CD14-positive monocyte (primary cell): ENCODE measurements around the gene SLC38A3. TPM values are rescaled to one million over a fixed set of nuclear protein-coding genes. Genes with fewer than 3 reads are reported as not detected.
"Not testable (repeated sequence)": the region's sequence is repeated elsewhere in the genome, so short reads cannot be mapped to it uniquely, and the experiment has no call there.

Experiments
- DNase-seq, 3 donors: peaks; one replicate each; pipeline ENCODE4 v3.0.0-alpha.2; 2011 to 2022
- H2AFZ ChIP-seq: 2 replicates; pipeline ENCODE4 v1.6.0; 2012; ENCODE audit warnings: mild to moderate bottlenecking, low read depth, low read length, inconsistent platforms; ENCODE audit not compliant: insufficient read depth, poor library complexity, severe bottlenecking
- H3K27ac ChIP-seq, 2 donors: 1 replicate in 1 of 2; 2 replicates in 1 of 2; pipeline ENCODE4 v1.5.1; 2012 to 2013; ENCODE audit warnings: low read length in 2 of 2, control low read depth in 1 of 2, inconsistent platforms in 1 of 2, low read depth in 1 of 2, mild to moderate bottlenecking in 1 of 2
- H3K27me3 ChIP-seq, 2 donors: one replicate each; pipeline versions ENCODE4 v1.6.0 to v1.6.1; 2011 to 2013; ENCODE audit warnings: low read length in 2 of 2; ENCODE audit not compliant: control insufficient read depth in 2 of 2, insufficient read depth in 2 of 2
- H3K36me3 ChIP-seq, 2 donors: replicated peaks in 1 of 2; 1 replicate in 1 of 2; 2 replicates in 1 of 2; pipeline versions ENCODE4 v1.5.1 to v1.6.1; 2012 to 2013; ENCODE audit warnings: low read length in 2 of 2, control low read depth in 1 of 2, inconsistent platforms in 1 of 2, mild to moderate bottlenecking in 1 of 2; ENCODE audit not compliant: insufficient read depth in 2 of 2, control insufficient read depth in 1 of 2
- H3K4me1 ChIP-seq, 2 donors: 1 replicate in 1 of 2; 2 replicates in 1 of 2; pipeline versions ENCODE4 v1.5.1 to v1.6.1; 2012 to 2013; ENCODE audit warnings: low read length in 2 of 2, control low read depth in 1 of 2, inconsistent platforms in 1 of 2, mild to moderate bottlenecking in 1 of 2, moderate library complexity in 1 of 2; ENCODE audit not compliant: insufficient read depth in 2 of 2, control insufficient read depth in 1 of 2
- H3K4me2 ChIP-seq: replicated peaks from 2 replicates; pipeline ENCODE3; 2012; ENCODE audit warnings: low read length, moderate library complexity, mild to moderate bottlenecking; ENCODE audit not compliant: poor library complexity, severe bottlenecking; ENCODE audit errors: extremely low read depth
- H3K4me3 ChIP-seq, 3 experiments: fragments of 200-600 bp in 1 of 3; sonication (generic) in 1 of 3; replicated peaks in 1 of 3; 1 replicate in 2 of 3; 2 replicates in 1 of 3; pipeline ENCODE4 v1.5.1; 2011 to 2013; ENCODE audit warnings: low read length in 3 of 3, mild to moderate bottlenecking in 3 of 3, control low read depth in 2 of 3, low read depth in 2 of 3, inconsistent platforms in 1 of 3, moderate library complexity in 1 of 3
- H3K79me2 ChIP-seq: 2 replicates; pipeline ENCODE4 v1.6.0; 2012; ENCODE audit warnings: mild to moderate bottlenecking, control low read depth, inconsistent platforms, low read length, moderate library complexity; ENCODE audit not compliant: insufficient read depth
- H3K9ac ChIP-seq: 2 replicates; pipeline ENCODE4 v1.6.0; 2017; ENCODE audit warnings: low read length, mild to moderate bottlenecking; ENCODE audit not compliant: insufficient read depth, poor library complexity, severe bottlenecking
- H3K9me3 ChIP-seq, 2 donors: replicated peaks in 1 of 2; 1 replicate in 1 of 2; 2 replicates in 1 of 2; pipeline versions ENCODE4 v1.5.1 to v1.6.1; 2012 to 2013; ENCODE audit warnings: low read length in 2 of 2, control low read depth in 1 of 2; ENCODE audit not compliant: control insufficient read depth in 1 of 2, insufficient read depth in 1 of 2
- H4K20me1 ChIP-seq: 2 replicates; pipeline ENCODE4 v1.6.0; 2012; ENCODE audit warnings: mild to moderate bottlenecking, low read length, control low read depth, moderate library complexity; ENCODE audit not compliant: insufficient read depth
- H3K27ac Mint-ChIP-seq, 7 donors: one replicate each; pipeline ENCODE4 v1.8.0; 2020; ENCODE audit warnings: mild to moderate bottlenecking in 7 of 7, mixed read lengths in 7 of 7, moderate library complexity in 6 of 7, inconsistent platforms in 2 of 7
- H3K27me3 Mint-ChIP-seq, 3 donors: one replicate each; pipeline ENCODE4 v1.8.0; 2021 to 2022; ENCODE audit warnings: low read depth in 3 of 3, mild to moderate bottlenecking in 3 of 3, mixed read lengths in 3 of 3, moderate library complexity in 3 of 3, inconsistent platforms in 1 of 3
- H3K36me3 Mint-ChIP-seq, 2 donors: one replicate each; pipeline ENCODE4 v1.8.0; 2020; ENCODE audit warnings: mixed read lengths in 2 of 2, inconsistent platforms in 1 of 2, mild to moderate bottlenecking in 1 of 2
- H3K4me1 Mint-ChIP-seq: one replicate; pipeline ENCODE4 v1.8.0; 2020; ENCODE audit warnings: mild to moderate bottlenecking, mixed read lengths
- H3K4me3 Mint-ChIP-seq, 2 donors: one replicate each; pipeline ENCODE4 v1.8.0; 2020; ENCODE audit warnings: mild to moderate bottlenecking in 2 of 2, mixed read lengths in 2 of 2, moderate library complexity in 1 of 2
- H3K9me3 Mint-ChIP-seq, 7 donors: one replicate each; pipeline ENCODE4 v1.8.0; 2020 to 2022; ENCODE audit warnings: mixed read lengths in 7 of 7, mild to moderate bottlenecking in 6 of 7, moderate library complexity in 6 of 7, inconsistent platforms in 2 of 7
- CTCF ChIP-seq: fragments of 200-600 bp; IDR thresholded peaks from one replicate; pipeline ENCODE4 v1.8.0; 2022; ENCODE audit warnings: antibody characterized with exemption, mild to moderate bottlenecking
- WGBS: methylation state at CpG from one replicate; pipeline ENCODE4 v1.1.5; 2013; ENCODE audit warnings: missing lambda C conversion rate; ENCODE audit not compliant: insufficient coverage; 5-methylcytosine and 5-hydroxymethylcytosine counted together
- intact Hi-C, 2 donors: fragments of 100-400 bp; cut with micrococcal nuclease; formaldehyde crosslinking; loops; one replicate each; pipeline versions ENCODE4 v1.15.0 to v1.15.1; 2023
- polyA plus RNA-seq, 3 donors: library from polyadenylated mRNA; depleted of rRNA in 1 of 3; unstranded in 2 of 3; stranded (reverse) in 1 of 3; fragments of 300-500 nt in 2 of 3; fragments of >200 nt in 1 of 3; fragmentation: Illumina TruSeq in 2 of 3; gene quantifications; 1 replicate in 2 of 3; 2 replicates in 1 of 3; pipeline ENCODE4 v1.2.3, GENCODE V29; 2012 to 2021

SLC38A3 gene
- polyA plus RNA-seq, 3 donors: not detected

- Histone ChIP-seq H3K27ac (peak overlapping the region in 1 of 2 donors; percentile 33), H3K4me2 (no peak overlapping the region), H3K9me3 (peaks cover 0 to 10% of the 10 kb centered on the region in 2 donors), H2AFZ (no peak overlapping the region), H3K79me2 (peaks cover 15% of the 10 kb centered on the region), H3K27me3 (peaks cover 0 to 2% of the 10 kb centered on the region in 2 donors), H3K9ac (peak overlapping the region; percentile 64), H4K20me1 (peaks cover 66% of the 10 kb centered on the region), H3K36me3 (peaks cover 32 to 37% of the 10 kb centered on the region in 2 donors), H3K4me1 (peaks cover 15 to 32% of the 10 kb centered on the region in 2 donors), H3K4me3 (no peak overlapping the region)
- H3K27ac Mint-ChIP-seq: peak overlapping the region in 1 of 7 donors; percentile 84
- intact Hi-C loops: no loop called here
- H3K36me3 Mint-ChIP-seq: peaks cover 34 to 37% of the 10 kb centered on the region in 2 donors
- TF ChIP-seq CTCF: no peak
- WGBS: 100% methylated on average over 4 of the region's 5 CpGs
- H3K9me3 Mint-ChIP-seq: peaks cover 0 to 10% (median 4%) of the 10 kb centered on the region in 7 donors
- peaks cover 12% of the 10 kb centered on the region for H3K4me1 Mint-ChIP-seq
- no peak for DNase-seq
- H3K4me3 Mint-ChIP-seq: no peak overlapping the region
- peaks cover 7 to 13% (median 12%) of the 10 kb centered on the region in 3 donors for H3K27me3 Mint-ChIP-seq
Observed at GRCh38 chr3:50260942-50261441, 55.9 kb downstream of the SLC38A3 start.

GRCh38 chr3:50261505-50261904 lies 56.4 kb downstream of the SLC38A3 start:
- Histone ChIP-seq H3K79me2 (peaks cover 10% of the 10 kb centered on the region), H3K4me1 (peaks cover 15 to 32% of the 10 kb centered on the region in 2 donors), H4K20me1 (peaks cover 60% of the 10 kb centered on the region), H3K27me3 (peaks cover 0 to 8% of the 10 kb centered on the region in 2 donors), H3K9me3 (peaks cover 0 to 10% of the 10 kb centered on the region in 2 donors), H2AFZ (no peak overlapping the region), H3K4me2 (no peak overlapping the region), H3K36me3 (peaks cover 27 to 32% of the 10 kb centered on the region in 2 donors), H3K4me3 (no peak overlapping the region), H3K9ac (no peak overlapping the region), H3K27ac (no peak overlapping the region)
- intact Hi-C loops: no loop called here
- peaks cover 10 to 17% (median 17%) of the 10 kb centered on the region in 3 donors for H3K27me3 Mint-ChIP-seq
- H3K4me1 Mint-ChIP-seq: peaks cover 12% of the 10 kb centered on the region
- H3K9me3 Mint-ChIP-seq: peaks cover 0 to 10% (median 4%) of the 10 kb centered on the region in 7 donors
- H3K36me3 Mint-ChIP-seq: peaks cover 29 to 32% of the 10 kb centered on the region in 2 donors
- no CpG with 5 or more reads among the region's 2 CpGs for WGBS
- no peak overlapping the region for H3K27ac Mint-ChIP-seq
- TF ChIP-seq CTCF: no peak
- no peak overlapping the region for H3K4me3 Mint-ChIP-seq
- DNase-seq: no peak

- 100% methylated on average over 1 of the region's 4 CpGs for WGBS
- H2AFZ ChIP-seq, H3K9me3 Mint-ChIP-seq, intact Hi-C loops, H3K4me3 ChIP-seq, DNase-seq, H3K9me3 ChIP-seq, H3K27ac ChIP-seq, H3K4me3 Mint-ChIP-seq, H3K9ac ChIP-seq, H3K4me2 ChIP-seq, H3K79me2 ChIP-seq: not testable (repeated sequence)
- Mint-ChIP-seq H3K27me3 (peaks cover 16 to 24% (median 22%) of the 10 kb centered on the region in 3 donors), H3K4me1 (peaks cover 12% of the 10 kb centered on the region), H3K36me3 (peaks cover 22 to 25% of the 10 kb centered on the region in 2 donors), H3K27ac (peak overlapping the region in 2 of 7 donors; percentile 25 to 26)
- Histone ChIP-seq H4K20me1 (peaks cover 53% of the 10 kb centered on the region), H3K4me1 (peaks cover 15 to 32% of the 10 kb centered on the region in 2 donors), H3K27me3 (peaks cover 0 to 15% of the 10 kb centered on the region in 2 donors), H3K36me3 (peaks cover 20 to 25% of the 10 kb centered on the region in 2 donors)
Observed at GRCh38 chr3:50262200-50262599, 57.1 kb downstream of the SLC38A3 start.
